CD4-positive, alpha-beta T cell treated with Interleukin-4 for 4 hours (primary cell): Measurements from ENCODE around the gene SORL1.
A peak's percentile ranks its signal among the peaks of the same experiment; 100 is the strongest.

ENCODE experiments used
- DNase-seq: peaks from one replicate; pipeline ENCODE4 v3.0.0-alpha.2; 2020

Gene SORL1

DNA sequence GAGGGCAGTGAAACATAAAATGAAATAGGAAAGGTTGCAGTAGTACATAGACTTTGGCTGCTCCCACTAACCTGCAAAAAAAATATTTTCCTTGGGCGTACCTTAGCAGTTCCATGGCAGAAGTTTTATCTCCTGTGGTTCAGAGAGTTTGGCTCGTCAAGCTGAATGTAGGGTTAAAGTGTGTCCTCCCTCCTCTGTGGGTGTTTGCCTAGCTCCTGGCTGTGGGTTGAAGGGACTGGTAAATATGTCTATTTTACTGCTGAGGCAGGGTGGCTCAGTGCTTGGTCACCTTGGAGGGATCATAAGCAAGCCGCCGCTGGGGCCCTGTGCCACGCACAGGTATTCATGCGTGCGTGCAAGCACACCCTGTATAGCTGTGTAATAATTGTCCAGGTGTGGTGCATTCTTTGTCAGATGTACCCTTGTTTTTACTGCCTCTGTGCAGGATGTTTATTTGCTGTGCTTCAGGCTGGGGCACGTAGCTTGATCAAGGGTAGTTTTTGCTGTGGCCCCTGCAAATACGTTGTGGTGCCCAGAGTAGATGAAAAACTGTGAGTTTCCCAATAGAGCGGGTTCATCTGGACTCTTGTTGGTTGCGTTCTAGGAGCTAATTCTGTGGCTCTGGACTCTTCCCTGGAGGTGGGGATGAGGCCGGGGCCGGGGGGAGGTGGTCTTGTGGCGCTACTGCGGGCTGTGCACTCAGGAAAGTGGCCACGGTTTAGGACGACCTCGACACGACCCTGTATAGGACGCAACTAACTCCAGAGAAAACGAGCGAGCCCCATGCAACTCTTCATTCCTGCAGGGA is 732 bp upstream of the SORL1 start:
- DNase-seq: peak; percentile 56

DNA sequence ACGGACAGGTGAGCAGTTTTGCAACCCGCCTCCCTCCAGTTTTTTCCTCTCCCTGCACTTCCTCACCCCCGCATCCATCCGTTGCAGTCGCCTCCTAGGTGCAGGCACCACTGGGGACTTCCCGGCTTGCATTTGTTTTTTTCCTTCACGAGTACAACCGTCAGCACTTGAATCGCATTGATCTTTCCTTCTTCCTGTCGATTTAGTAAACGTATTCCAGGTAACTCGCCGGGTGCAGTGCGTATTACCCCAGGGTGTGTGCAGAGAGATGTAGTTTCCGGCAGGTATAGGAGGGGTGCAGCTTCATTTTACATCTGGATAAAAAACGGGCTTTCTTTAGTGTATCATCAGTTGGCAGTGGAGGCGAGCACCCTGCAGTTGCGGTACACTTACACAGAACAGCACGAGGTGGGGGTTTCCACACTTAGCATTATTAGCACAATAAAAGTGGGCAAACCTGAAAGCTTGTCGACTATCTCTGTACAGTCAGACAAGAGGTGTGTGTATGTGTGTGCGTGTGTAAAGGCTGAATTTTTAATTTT is 566 bp downstream of the SORL1 start, which contains the start of gene SORL1-AS1:
Gene SORL1-AS1, minus strand, starts transcription at position 359 of the 542 bp plus-strand sequence.
- peak; percentile 96 for DNase-seq

DNA sequence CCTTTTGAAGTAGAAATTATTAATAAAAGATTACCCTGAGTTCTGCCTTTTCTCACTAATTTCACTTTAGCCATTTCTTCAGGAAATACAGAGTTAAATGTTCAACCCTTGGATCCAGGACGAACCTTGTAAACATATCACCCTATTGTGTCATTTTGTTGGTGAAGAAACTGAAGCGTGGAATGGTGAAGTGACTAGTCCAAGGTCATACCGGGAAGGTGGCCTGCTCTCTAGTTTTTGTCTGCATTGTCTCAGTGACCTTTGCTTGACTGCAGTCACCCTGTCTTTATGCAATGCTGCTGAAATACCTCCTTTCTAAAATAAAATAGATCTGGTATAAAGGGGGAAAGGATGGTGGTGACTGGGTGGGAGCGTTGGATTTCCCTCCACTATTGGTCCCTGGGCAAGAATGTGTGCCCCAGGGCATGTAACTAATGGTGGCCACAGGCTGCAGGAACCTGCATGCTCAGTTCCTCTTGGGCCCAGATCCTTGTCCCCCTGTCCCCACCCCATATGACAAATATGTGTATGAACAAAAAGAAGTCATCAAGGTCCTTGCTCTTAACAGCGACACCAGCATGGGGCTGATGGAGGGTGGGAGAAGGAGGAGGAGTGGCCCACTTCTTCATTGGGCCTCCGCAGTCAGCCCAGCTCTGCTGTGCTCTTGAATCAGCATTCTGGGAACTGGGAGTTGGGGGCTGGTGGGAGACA is 1.6 kb downstream of the SORL1 start:
- no peak for DNase-seq

DNA sequence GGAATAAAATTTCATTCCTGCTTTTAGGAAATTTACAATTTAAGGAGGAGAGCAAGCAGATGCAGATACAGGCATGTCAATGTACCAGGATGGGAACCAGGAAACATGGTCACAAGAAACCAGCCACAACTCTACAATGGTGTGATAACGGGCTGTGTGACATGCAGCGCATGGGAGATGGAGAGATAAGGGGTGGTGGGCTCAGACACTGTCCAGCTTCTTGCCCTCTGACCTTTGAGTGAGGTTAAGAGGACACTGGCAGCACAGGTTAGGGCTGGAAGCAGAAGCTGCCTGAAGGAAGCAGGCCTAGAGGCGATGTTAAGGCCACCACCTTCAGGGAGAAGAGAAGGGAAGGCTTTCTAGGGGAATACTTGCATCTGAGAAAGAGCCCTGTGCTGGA is 3.0 kb downstream of the SORL1 start:
- DNase-seq: no peak

DNA sequence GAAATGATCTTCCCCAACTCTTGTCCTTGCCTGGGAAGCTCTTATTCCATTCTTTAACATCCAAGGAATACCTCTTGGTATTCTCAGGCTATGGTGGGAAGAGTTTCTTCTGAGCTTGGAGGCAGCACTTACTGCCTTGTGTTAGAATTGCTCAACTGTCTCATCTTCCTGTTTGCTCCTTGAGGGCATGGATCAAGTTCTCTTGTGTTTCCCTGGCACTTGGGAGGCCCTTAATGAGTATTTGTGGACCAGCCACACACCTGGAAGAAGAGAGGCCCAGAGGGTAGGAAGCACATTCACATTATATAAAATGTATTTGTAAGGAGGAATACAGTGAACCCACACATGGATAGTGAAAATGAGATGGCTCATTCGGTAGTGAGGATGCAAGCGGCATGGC is 4.0 kb downstream of the SORL1 start:
- no peak for DNase-seq

DNA sequence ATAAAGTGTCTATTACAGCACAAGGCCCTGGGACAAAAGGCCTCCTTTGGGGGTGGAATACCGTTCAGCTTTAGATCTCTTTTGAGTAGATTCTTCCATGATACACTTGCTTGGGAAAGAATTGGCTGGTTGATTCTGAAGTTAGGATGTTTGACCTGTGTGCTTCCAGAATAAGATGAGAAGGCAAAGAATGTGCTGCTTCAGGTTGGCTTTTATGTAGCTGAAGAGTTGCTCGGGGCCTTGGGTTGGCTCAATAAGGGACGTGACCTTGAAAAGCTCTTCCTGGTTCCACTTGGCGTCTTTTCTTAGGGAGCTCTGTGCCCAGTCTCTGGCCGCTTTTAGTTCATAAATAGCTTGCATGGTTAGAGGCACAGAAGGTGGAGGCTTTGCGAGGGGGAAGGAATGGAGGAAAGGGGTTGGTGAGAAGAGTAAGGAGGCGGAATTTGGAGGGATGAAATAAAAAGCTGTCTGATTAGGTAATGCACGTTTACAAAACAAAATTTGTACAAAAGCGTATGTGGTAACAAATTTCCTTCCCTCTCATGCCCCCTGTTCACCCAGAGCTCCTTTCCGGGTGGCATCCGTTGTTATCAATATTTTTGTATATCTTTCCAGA is 4.8 kb downstream of the SORL1 start:
- no peak for DNase-seq

DNA sequence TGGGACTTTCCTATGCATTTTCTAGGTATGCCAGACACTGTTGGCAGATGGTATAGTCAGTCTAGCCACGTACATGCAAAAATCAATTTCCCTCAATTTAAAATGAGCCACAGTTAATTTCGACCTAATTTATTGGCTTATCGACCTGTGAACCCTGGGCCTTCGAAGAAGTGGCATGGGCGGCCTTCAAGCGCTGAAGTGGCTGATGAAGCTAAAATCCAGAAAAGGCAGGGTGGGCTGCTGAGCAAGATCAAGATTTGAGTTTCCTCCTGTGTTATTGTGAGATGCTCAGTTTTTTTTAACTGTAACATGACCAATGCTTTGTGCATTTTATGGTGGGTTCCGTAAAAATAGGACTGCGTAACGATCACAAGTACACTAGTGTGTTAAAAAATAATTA is 6.4 kb downstream of the SORL1 start:
- DNase-seq: no peak

DNA sequence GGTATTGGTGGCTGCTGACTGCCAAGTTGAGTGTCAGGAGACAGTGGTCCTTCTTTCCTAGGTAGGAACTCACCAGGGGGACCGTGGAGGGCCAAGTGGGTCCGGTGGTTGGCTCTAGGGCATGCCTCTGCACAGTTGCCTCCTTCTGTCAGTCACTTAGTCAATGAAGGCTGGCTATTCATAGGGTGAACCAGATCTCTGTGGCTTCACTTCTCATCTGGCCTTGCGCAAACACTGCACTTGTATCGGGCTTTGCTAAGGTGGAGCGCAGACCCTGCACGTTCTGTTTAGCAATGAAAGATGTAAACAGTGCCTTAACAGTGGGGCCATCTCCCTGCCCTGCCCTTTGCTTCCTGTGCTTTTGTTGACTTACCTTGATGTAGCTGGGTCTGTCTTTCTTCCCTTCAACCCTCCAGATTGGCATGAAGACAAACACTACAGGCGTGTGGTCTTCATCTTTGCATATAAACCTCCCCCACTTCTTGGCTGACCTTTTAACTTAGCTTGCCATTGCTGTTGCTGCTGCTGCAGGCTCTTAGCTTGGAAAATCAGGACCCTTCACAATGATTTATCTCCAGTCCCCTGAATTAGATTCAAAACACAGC is 7.4 kb downstream of the SORL1 start:
- peak; percentile 79 for DNase-seq

DNA sequence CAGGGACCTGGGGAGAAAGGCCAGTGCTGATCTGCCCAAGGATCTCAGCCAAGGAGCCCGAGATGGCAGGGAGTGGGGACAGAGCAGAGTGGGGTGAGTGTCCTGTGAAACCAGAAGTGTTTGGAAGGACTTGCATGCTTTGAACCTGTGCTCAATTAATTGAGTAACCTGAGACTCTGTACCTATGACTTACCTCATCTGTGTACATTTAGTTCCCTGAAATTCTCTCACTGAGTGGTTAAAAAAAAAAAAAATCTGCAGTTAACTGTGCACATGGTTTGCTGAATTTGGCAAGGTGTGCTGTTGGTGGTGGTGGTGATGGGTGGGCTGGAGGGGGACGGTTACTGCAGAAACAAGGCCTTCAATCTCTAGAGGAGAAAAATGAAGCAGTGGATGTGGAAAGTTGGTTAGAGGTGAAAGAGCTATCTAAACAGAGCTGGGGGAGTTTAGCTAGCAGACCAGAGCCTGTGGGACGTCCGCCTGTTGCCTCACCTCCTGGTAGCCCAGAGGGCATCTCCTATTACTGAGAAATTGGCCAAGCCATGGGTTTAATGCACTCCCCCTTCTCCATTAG is 8.9 kb downstream of the SORL1 start:
- no peak for DNase-seq

DNA sequence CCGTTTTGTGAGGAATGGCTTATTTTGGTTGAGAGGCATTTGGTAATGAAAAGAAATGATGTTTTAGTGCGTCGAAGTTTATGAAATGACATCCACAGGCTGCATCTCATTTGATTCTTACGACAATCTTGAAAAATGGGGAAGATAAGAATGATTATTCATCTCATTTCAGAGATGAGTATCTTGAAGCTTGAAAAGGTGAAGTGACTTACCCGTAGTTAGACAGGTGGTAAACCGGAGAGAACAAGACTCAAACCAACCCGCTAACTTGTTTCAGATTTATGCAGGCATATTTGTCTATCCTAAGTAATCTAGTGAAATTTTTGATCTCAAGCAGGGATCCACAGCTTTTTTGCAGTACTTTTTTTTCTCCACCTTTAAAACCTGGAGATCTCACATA is 9.7 kb downstream of the SORL1 start:
- DNase-seq: no peak

DNA sequence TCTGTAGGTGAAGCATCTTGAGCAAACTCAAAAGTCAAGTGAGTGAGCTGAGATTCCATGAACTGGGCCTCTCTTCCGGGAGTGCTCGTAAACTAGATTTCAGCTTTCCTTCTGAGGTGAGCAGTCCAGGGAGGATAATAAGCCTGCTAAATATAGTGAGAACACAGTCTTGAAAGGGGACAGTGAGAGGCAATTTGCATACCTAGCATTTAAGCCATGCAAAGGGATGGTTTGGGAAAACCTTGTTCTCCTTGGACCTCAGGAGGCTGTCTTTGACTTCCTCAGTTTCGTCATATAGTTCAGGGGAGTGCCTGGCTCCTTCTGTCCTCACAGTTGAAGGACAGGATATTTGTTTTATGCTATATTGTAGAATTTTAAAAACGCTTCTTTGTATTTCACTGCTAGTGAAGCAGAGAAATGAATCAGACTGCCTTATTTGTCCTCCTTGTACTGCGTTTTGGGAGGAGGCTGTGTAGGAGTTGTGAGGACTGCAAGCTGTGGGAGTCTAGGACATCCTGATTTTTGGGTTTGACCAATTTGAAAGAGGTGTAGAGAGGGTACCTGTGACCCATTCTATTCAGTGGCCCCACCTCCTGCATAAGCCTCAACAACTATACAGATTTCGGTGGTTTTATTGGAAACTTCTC is 11.7 kb downstream of the SORL1 start:
- DNase-seq: no peak

DNA sequence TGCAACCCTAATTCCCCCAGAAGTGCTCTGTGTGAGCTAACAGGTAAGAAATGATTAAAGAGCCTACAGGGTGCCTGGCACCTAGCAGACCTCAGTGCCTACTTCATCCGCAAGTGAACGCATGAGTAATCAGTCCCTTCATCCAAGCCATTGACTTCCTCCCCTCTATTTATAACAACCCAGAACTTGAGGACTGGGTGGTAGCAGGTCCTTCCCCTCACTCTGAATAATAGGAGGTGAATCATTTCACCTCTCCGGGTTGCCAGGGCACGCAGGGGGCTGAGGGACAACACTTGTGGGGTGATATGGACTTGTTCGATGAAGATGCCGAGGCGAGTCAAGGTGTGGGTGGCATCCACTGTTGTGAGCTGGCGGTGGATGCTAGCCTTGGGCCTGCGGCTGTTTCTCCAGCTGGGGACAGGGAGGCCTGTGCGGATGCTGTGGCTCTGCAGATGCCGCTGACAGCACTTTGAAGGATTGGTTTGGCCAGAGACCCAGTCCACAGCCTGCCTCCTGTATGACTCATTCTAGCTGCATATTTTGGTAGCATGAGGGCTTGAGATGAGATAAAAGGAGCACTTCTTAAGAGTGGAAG is 12.3 kb downstream of the SORL1 start:
- peak; percentile 96 for DNase-seq

DNA sequence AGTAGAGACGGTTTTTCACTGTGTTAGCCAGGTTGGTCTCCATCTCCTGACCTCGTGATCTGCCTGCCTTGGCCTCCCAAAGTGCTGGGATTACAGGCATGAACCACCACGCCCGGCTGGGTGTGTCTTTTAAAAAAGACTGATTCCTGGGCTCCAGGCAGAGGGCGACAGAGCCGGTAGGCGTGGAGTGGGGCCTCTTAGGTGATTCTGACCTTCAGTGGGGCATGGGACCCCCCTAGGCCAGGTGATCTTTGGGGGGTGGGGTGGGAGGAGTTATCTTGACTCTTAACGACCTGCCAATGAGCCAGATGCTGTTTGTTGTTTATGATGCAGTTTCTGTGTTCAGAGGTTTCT is 13.6 kb downstream of the SORL1 start:
- no peak for DNase-seq

DNA sequence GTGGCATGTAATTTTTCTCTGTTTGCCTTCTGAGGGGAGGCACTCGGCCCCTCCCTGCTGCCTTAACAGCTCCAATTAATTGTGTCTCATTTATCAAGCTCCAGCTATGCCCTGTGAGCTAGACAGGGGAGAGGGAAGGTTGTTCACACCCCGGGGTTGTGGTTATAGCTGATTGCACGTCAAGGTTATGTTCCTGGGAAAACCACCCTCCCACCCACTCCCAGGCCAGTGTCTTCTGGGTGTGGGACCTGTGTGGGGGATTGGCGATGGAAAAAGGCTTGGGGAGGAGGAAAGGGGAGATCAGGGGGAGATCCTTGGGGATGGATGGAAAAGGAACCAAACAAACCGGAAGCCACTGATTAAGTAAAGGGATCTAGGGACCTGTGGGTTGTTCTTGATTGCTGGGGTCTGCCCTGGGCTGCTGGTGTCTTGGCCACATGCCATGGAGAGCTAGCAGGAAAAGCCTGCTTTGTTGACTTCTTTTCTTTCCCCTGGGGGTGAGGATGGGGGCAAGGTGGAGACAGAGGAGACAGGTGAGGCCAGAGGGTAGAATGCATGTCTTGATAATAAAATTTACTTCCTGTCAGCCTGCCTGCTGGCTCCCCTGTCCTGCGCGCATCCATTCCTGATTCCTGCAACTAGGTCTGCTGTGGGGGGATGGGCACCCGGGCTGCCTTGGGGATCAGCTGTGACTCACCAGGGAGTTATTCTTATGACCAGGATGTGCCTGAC is 14.1 kb downstream of the SORL1 start:
- DNase-seq: peak; percentile 87

DNA sequence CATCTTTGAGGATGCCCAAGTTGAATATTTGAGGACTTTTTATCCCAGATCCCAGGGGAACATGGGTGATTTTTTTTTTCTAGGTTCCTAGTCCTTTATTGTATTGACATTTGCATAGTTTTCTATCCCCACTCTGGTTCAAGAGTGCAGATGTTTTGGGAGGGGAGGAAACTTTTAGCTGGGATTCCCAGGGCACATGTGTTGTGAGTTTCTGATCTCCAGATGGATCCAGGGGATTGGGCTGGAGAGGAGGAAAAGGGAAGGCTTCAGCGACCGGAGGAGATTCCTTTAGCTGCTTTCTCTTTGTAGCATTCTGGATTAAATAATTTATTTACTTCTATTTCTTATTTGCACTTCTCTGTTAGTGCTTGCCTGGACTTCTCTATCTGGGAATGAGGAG is 15.4 kb downstream of the SORL1 start:
- DNase-seq: no peak

DNA sequence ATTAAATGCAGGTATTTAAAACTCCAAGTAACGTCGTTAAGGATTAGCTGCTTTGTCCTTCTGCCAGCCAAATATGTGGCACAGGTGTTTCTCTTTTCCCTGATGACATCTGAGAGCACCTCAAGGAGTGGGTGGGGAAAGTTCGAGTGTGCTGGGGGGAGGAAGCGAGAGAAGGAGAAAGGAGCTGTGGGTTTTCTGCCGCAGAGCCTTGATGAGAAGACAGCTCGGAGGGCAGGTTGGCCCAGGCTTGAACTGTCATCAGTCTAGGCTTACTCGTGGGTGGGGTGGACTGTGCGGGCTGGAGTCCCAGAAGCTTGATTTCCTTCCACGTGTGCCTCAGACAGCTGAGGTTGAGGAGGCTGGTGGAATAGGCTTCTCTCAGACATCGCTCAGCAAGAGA is 15.9 kb downstream of the SORL1 start:
- DNase-seq: peak; percentile 86

DNA sequence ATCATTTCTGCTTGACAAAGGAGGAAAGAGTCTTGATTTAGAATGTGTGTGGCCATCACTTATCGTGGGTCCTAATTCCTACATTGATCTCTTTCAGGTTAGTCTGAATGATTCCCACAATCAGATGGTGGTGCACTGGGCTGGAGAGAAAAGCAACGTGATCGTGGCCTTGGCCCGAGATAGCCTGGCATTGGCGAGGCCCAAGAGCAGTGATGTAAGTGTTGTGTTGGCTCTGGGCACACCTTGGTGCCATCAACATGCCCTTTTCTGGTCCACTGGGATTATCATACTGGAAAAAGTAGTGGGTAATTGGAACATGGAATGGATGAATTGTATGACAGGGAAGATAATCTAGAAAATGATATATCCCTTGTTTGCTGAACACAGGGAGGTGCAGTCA is 17.8 kb downstream of the SORL1 start:
- DNase-seq: no peak

DNA sequence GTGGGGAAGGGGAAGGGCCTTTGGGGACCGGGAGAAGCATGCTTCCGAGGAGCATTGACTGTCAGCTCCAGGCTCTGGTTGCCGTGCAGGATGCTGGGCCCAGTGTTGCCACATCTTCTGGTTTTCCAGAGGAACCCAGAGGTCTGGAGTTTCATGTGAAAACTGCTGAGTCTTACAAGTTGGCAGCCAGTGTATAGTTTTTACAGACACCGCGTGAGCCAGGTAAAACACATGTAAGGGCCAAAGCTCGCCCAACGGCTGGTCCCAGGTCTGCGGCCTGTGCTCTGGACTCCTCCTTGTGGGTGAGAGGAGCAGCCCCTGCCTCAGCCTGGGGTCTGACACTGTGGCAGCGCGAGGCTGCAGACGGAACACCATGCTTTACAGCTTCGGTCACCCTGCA is 19.1 kb downstream of the SORL1 start:
- no peak for DNase-seq

DNA sequence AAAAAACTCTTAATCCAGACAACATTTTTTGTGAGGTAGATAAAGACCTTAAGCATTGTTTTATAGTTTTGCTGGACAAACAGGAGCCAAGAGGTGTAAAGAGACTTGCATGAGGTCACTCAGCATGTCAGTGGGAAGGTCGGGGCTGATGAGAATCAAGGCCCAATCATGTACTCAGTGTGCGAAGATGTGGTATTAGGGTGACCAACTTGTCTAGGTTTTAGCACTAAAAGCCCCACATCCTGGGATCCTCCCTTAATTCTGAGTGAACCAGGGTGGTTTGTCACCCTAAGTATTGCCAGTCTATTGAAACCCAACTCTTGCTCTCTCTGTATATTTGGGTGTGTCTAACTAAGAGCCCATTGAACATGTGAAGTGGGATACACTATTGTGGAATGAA is 20.2 kb downstream of the SORL1 start:
- DNase-seq: peak; percentile 59

DNA sequence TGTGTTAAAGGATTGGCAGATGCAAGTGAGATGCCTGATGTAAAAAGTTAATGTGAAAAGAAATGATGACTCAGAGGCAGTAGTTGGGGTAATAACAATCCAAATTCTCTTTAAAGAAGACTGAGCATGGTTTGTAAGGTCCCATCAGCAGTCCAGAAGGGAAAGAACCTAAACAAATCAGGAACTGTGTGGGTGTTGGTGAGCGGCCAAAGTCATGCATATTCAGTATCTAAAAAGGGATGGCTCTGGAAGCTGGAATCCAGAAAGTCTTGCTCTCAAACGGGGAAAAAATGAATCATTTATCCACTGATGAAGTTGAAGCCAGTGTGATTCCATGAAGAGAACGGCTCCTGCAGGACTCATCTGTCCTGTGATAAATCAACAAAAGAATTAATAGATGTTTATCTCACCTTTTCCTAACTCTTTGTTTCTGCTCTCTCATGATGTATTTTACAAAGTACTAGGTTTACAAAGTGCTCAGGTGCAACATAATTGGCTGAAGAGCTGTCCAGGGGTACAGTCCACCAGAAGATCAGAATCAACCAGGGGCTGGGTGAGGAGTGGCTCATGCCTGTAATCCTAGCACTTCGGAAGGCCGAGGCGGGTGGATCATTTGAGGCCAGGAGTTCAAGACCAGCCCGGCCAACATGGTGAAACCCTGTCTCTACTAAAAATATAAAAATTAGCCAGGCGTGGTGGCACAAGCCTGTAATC is 21.1 kb downstream of the SORL1 start:
- no peak for DNase-seq

DNA sequence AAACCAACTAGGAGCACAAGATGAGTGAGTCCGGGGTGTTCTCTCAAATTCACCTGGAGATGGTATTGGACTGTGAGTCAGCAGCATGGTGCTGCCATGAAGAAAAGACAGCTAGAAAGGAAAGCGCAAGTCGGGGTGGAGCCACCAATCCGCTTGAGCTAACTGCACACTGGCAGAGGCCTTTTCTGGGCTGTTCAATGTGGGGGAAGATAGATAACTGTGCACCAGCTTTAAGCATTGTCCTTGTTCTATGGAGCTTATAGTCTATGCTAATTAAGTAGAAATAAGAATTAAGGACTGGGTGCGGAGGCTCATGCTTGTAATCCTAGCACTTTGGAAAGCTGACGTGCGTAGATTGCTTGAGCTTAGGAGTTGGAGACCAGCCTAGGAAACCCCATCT is 22.6 kb downstream of the SORL1 start:
- no peak for DNase-seq
